ENCODE data around the gene SLC36A2.
A peak's percentile ranks its signal among the peaks of the same experiment; 100 is the strongest.
"Not testable (repeated sequence)": the region's sequence is repeated elsewhere in the genome, so short reads cannot be mapped to it uniquely, and the experiment has no call there.

SLC36A2 gene

GRCh38 chr5:151326266-151326665 is 21.1 kb downstream of the SLC36A2 start:
- DNase-seq (ENCODE audit: low spot score): no peak

- no peak for DNase-seq (ENCODE audit: low spot score)
These were observed 26.9 kb downstream of the SLC36A2 start for GRCh38 chr5:151320481-151320880.

GRCh38 chr5:151318850-151319732 is 28.3 kb downstream of the SLC36A2 start:
- DNase-seq (ENCODE audit: low spot score): peak; percentile 21

GRCh38 chr5:151317871-151318270 is 29.5 kb downstream of the SLC36A2 start:
- DNase-seq (ENCODE audit: low spot score): no peak

- DNase-seq (ENCODE audit: low spot score): peak; percentile 60
These were observed 31.3 kb downstream of the SLC36A2 start for GRCh38 chr5:151315998-151316597.

- no peak for DNase-seq (ENCODE audit: low spot score)
These were observed 34.0 kb downstream of the SLC36A2 start for GRCh38 chr5:151313357-151313756.

- DNase-seq (ENCODE audit: low spot score): no peak
These were observed 34.5 kb downstream of the SLC36A2 start for GRCh38 chr5:151312756-151313324.

GRCh38 chr5:151310932-151311331 is 36.4 kb downstream of the SLC36A2 start:
- DNase-seq (ENCODE audit: low spot score): no peak

GRCh38 chr5:151309821-151310220 is 37.5 kb downstream of the SLC36A2 start:
- not testable (repeated sequence) for DNase-seq (ENCODE audit: low spot score)

- DNase-seq (ENCODE audit: low spot score): not testable (repeated sequence)
These were observed 38.1 kb downstream of the SLC36A2 start for GRCh38 chr5:151309266-151309665.

- DNase-seq (ENCODE audit: low spot score): no peak
These were observed 43.7 kb downstream of the SLC36A2 start, which contains the start of gene SLC36A3 for GRCh38 chr5:151303666-151304065. TSS of gene SLC36A3 (minus strand) at chr5:151303766. CDS start at chr5:151303354, 412 bp downstream.

- DNase-seq (ENCODE audit: low spot score): peak; percentile 80
These were observed 49.1 kb downstream of the SLC36A2 start for GRCh38 chr5:151298063-151298855.

- peak; percentile 74 for DNase-seq (ENCODE audit: low spot score)
These were observed 50.4 kb downstream of the SLC36A2 start for GRCh38 chr5:151296974-151297373.

- no peak for DNase-seq (ENCODE audit: low spot score)
These were observed 50.9 kb downstream of the SLC36A2 start for GRCh38 chr5:151296478-151296830.

- no peak for DNase-seq (ENCODE audit: low spot score)
These were observed 51.4 kb downstream of the SLC36A2 start for GRCh38 chr5:151295791-151296477.

GRCh38 chr5:151295138-151295537 is 52.2 kb downstream of the SLC36A2 start:
- DNase-seq (ENCODE audit: low spot score): no peak

- no peak for DNase-seq (ENCODE audit: low spot score)
These were observed 53.7 kb downstream of the SLC36A2 start for GRCh38 chr5:151293624-151294023.

GRCh38 chr5:151288180-151288579 is 59.2 kb downstream of the SLC36A2 start:
- DNase-seq (ENCODE audit: low spot score): peak; percentile 82

- no peak for DNase-seq (ENCODE audit: low spot score)
These were observed 61.1 kb downstream of the SLC36A2 start for GRCh38 chr5:151286246-151286645.

- no peak for DNase-seq (ENCODE audit: low spot score)
These were observed 61.7 kb downstream of the SLC36A2 start for GRCh38 chr5:151285683-151286082.

- DNase-seq (ENCODE audit: low spot score): no peak
These were observed 62.9 kb downstream of the SLC36A2 start for GRCh38 chr5:151284392-151284967.

Measured in SW480 (cell line).